CD4-positive, alpha-beta memory T cell (primary cell): ENCODE measurements around the gene KRT76. TPM values are rescaled to one million over a fixed set of nuclear protein-coding genes. Genes with fewer than 3 reads are reported as not detected.

Experiments
- CTCF ChIA-PET: fragments of 350-600 bp; sonication (Branson Sonifier 250); formaldehyde crosslinking; loops from one replicate; lab custom pipeline; 2021; ENCODE audit warnings: inconsistent platforms; ENCODE audit not compliant: partially characterized antibody; lab: Charles Lee
- POLR2A ChIA-PET: fragments of 350-600 bp; sonication (Branson Sonifier 250); formaldehyde crosslinking; loops from one replicate; lab custom pipeline; 2021; ENCODE audit not compliant: partially characterized antibody; lab: Charles Lee
- DNase-seq, 5 donors: peaks; one replicate each; pipeline versions ENCODE4 v3.0.0 to v3.0.0-alpha.2; 2020 to 2022; ENCODE audit warnings: mixed read lengths in 1 of 5
- H3K27ac ChIP-seq: one replicate; pipeline ENCODE4 v1.7.0; 2013; ENCODE audit warnings: low read depth, low read length
- H3K27me3 ChIP-seq: 2 replicates; pipeline ENCODE4 v1.7.0; 2013; ENCODE audit warnings: mild to moderate bottlenecking, low read length, moderate library complexity; ENCODE audit not compliant: insufficient read depth
- H3K36me3 ChIP-seq: 2 replicates; pipeline ENCODE4 v1.7.0; 2013; ENCODE audit warnings: mild to moderate bottlenecking, low read length, moderate library complexity; ENCODE audit not compliant: insufficient read depth
- H3K4me1 ChIP-seq: 2 replicates; pipeline ENCODE4 v1.7.0; 2013; ENCODE audit warnings: mild to moderate bottlenecking, low read length, moderate library complexity; ENCODE audit not compliant: insufficient read depth
- H3K4me3 ChIP-seq, 2 donors: one replicate each; pipeline ENCODE4 v1.7.0; 2013; ENCODE audit warnings: low read length in 2 of 2, mild to moderate bottlenecking in 1 of 2
- H3K9me3 ChIP-seq, 2 donors: one replicate each; pipeline ENCODE4 v1.7.0; 2013; ENCODE audit warnings: low read length in 2 of 2, control low read depth in 1 of 2; ENCODE audit not compliant: control insufficient read depth in 1 of 2
- H3K27ac Mint-ChIP-seq, 7 donors: one replicate each; pipeline ENCODE4 v1.8.0; 2020 to 2021; ENCODE audit warnings: mixed read lengths in 7 of 7, mild to moderate bottlenecking in 6 of 7, inconsistent platforms in 3 of 7, moderate library complexity in 3 of 7
- H3K27me3 Mint-ChIP-seq, 2 donors: one replicate each; pipeline ENCODE4 v1.8.0; 2020 to 2021; ENCODE audit warnings: mixed read lengths in 2 of 2
- H3K36me3 Mint-ChIP-seq, 2 donors: one replicate each; pipeline ENCODE4 v1.8.0; 2020 to 2021; ENCODE audit warnings: mixed read lengths in 2 of 2, inconsistent platforms in 1 of 2, mild to moderate bottlenecking in 1 of 2
- H3K4me1 Mint-ChIP-seq, 4 donors: one replicate each; pipeline ENCODE4 v1.8.0; 2020 to 2021; ENCODE audit warnings: mixed read lengths in 4 of 4, mild to moderate bottlenecking in 1 of 4
- H3K4me3 Mint-ChIP-seq, 8 donors: one replicate each; pipeline ENCODE4 v1.8.0; 2020 to 2021; ENCODE audit warnings: mixed read lengths in 8 of 8, mild to moderate bottlenecking in 7 of 8, moderate library complexity in 6 of 8, inconsistent platforms in 3 of 8
- H3K9me3 Mint-ChIP-seq, 8 donors: one replicate each; pipeline ENCODE4 v1.8.0; 2020 to 2021; ENCODE audit warnings: mixed read lengths in 8 of 8, mild to moderate bottlenecking in 5 of 8, inconsistent platforms in 3 of 8, moderate library complexity in 1 of 8
- intact Hi-C: fragments of 100-400 bp; cut with micrococcal nuclease; formaldehyde crosslinking; loops from one replicate; pipeline ENCODE4 v1.15.1; 2023
- polyA plus RNA-seq, 2 donors: library from polyadenylated mRNA; unstranded; fragments of 300-500 nt; fragmentation: Illumina TruSeq; gene quantifications; one replicate each; pipeline ENCODE4 v1.2.3, GENCODE V29; 2021
- total RNA-seq, 2 experiments: library from RNA; stranded (reverse); gene quantifications; one replicate each; pipeline ENCODE4 v1.2.3, GENCODE V29; 2021

KRT76 gene
- total and polyA plus RNA-seq, 4 experiments from 2014 or later: not detected

DNA sequence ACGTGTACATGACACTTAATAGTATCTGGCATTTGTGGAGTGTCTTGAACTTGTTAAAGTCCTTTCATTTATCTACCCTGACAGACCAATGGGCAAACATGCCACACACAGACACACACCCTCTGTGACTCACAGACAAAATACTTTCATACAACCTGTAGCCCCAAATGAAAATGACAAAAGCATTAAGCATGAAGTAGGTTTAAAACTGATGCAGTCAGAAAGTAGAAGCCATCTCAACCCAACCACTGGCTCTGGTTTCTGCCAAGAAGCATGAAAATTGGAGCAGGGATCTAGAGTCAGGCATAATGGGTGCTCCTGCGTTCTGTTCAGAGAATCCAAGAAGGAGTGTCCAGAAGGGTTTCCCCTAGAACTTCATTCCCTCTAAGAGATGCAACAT, 50.7 kb downstream of the KRT76 start:
- H3K27ac ChIP-seq: no peak overlapping the region
- no peak overlapping the region for H3K4me3 ChIP-seq
- H3K36me3 ChIP-seq: no peaks in the 10 kb centered on the region
- Mint-ChIP-seq H3K27ac (no peak overlapping the region), H3K9me3 (peaks cover 0 to 2% (median 0%) of the 10 kb centered on the region in 8 donors), H3K4me1 (no peaks in the 10 kb centered on the region), H3K36me3 (no peaks in the 10 kb centered on the region), H3K27me3 (peaks cover 4 to 19% of the 10 kb centered on the region in 2 donors), H3K4me3 (no peak overlapping the region)
- CTCF ChIA-PET: no interaction called here
- no peaks in the 10 kb centered on the region for H3K4me1 ChIP-seq
- intact Hi-C loops: no loop called here
- POLR2A ChIA-PET: no interaction called here
- no peak for DNase-seq
- H3K9me3 ChIP-seq: no peaks in the 10 kb centered on the region
- no peaks in the 10 kb centered on the region for H3K27me3 ChIP-seq

DNA sequence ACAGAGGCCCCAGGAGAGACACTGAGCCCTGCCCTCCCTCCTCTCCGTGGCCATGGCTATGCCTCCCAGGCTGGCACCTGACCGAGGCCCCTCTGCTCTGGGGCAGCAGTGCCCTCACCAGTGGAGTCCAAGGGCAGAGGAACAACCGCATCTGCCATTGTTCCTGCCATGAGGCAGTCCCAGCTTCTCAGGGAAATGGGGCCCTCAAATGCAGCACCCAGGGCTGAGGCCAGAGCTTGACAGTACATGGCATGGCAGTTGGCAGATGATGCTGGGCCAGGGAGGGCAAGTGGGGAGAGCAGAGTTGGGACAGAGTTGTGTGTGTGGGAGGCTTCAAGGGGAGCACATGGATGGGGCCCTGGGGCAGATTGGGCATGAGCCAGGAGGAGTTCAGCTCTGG, 52.8 kb downstream of the KRT76 start:
- ChIA-PET POLR2A (no interaction called here), CTCF (no interaction called here)
- no peaks in the 10 kb centered on the region for H3K9me3 Mint-ChIP-seq
- H3K4me3 ChIP-seq: no peak overlapping the region
- no peaks in the 10 kb centered on the region for H3K9me3 ChIP-seq
- no peaks in the 10 kb centered on the region for H3K36me3 ChIP-seq
- H3K27me3 ChIP-seq: no peaks in the 10 kb centered on the region
- peaks cover 4 to 9% of the 10 kb centered on the region in 2 donors for H3K27me3 Mint-ChIP-seq
- no peak overlapping the region for H3K27ac ChIP-seq
- no peak for DNase-seq
- no peak overlapping the region for H3K4me3 Mint-ChIP-seq
- no peaks in the 10 kb centered on the region for H3K4me1 ChIP-seq
- no peaks in the 10 kb centered on the region for H3K36me3 Mint-ChIP-seq
- H3K27ac Mint-ChIP-seq: no peak overlapping the region
- intact Hi-C loops: no loop called here
- no peaks in the 10 kb centered on the region for H3K4me1 Mint-ChIP-seq

DNA sequence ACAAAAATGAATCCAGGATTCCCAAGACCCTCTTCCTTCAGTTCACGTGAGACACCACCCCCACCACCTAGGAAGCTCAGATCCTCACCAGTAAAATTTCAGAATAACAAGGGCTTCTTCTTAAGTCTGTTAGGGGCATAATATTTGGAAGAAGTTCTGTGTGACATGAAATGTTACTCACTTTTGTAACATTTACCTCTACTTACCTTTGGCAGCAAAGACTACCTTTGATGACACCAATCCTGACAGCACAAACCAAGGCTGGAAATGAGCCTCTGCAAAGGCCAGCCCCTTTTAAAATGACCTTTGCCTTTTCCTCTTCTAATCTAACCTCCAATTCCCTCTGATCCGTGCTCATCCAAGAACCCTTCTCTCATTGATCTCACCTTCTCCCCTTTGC, 54.5 kb downstream of the KRT76 start:
- Histone ChIP-seq H3K4me3 (no peak overlapping the region), H3K27ac (no peak overlapping the region), H3K36me3 (no peaks in the 10 kb centered on the region), H3K4me1 (no peaks in the 10 kb centered on the region), H3K27me3 (no peaks in the 10 kb centered on the region), H3K9me3 (no peaks in the 10 kb centered on the region)
- Mint-ChIP-seq H3K36me3 (no peaks in the 10 kb centered on the region), H3K27me3 (peaks cover 4 to 9% of the 10 kb centered on the region in 2 donors), H3K27ac (no peak overlapping the region), H3K4me3 (no peak overlapping the region), H3K9me3 (no peaks in the 10 kb centered on the region), H3K4me1 (no peaks in the 10 kb centered on the region)
- DNase-seq: no peak
- POLR2A ChIA-PET: no interaction called here
- CTCF ChIA-PET: no interaction called here
- intact Hi-C loops: no loop called here

DNA sequence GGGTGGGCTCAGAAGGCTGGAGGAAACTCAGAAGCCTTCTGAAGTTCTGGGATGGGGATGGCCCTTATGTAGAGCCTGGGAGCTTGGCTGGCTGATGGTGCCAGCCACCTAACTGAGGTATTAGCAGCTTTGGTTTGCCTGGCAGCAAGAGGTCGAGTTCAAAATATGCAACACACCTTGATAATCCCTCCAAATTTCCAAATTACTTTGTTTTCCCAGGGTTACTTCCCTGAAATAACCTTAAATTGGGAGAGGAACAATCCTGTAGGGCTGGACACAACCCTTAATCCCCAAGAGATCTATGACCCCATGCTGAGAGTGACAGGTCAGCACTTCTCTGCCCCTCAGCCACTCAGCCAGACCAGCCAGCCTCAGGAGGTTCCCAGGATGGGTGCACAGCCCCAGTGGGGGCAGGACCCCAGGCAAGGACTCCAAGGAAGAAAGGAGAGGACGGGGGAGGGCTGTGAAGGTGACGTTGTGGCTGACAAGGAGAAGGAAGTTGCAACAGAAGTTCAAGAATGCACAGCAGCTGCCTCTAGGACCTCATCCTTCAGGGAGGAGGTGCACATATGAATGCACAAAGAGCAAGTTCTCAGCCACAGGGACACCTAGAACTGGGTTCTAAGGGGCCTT, 55.2 kb downstream of the KRT76 start:
- H3K27me3 Mint-ChIP-seq: peaks cover 5 to 9% of the 10 kb centered on the region in 2 donors
- H3K27ac Mint-ChIP-seq: no peak overlapping the region
- intact Hi-C loops: no loop called here
- ChIA-PET CTCF (no interaction called here), POLR2A (no interaction called here)
- Histone ChIP-seq H3K4me3 (no peak overlapping the region), H3K9me3 (no peaks in the 10 kb centered on the region), H3K4me1 (no peaks in the 10 kb centered on the region), H3K27me3 (peaks cover 1% of the 10 kb centered on the region), H3K27ac (no peak overlapping the region), H3K36me3 (no peaks in the 10 kb centered on the region)
- H3K36me3 Mint-ChIP-seq: no peaks in the 10 kb centered on the region
- H3K9me3 Mint-ChIP-seq: no peaks in the 10 kb centered on the region
- no peak overlapping the region for H3K4me3 Mint-ChIP-seq
- H3K4me1 Mint-ChIP-seq: no peaks in the 10 kb centered on the region
- no peak for DNase-seq

DNA sequence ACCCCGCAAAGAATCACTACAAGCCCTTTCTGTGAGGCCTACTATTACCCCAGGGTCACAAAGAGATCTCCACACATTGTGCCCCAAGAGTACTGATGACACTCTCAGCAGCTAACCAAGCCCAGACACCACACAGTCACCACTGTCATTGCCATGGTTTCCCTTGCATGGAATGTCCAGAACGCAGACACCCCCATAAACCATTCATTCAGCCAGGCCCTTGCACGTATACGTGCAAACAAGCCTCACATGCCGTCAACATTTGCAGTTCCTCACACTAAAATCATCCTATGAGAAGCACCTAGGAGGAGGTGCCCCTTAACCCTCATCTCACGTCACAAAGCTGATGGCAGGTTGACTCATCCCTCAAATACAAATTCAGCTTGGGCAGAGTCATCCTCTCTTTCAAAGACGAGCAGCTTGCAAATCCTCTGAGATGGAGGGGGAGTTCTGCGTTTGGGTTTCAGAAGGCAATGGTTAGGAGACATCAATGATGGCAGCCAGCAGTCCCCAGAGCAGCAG, 56.7 kb downstream of the KRT76 start:
- no peak for DNase-seq
- intact Hi-C loops: no loop called here
- H3K9me3 ChIP-seq: no peaks in the 10 kb centered on the region
- H3K4me3 ChIP-seq: no peak overlapping the region
- no peaks in the 10 kb centered on the region for H3K9me3 Mint-ChIP-seq
- no peaks in the 10 kb centered on the region for H3K36me3 ChIP-seq
- peak overlapping the region in 1 of 7 donors; percentile 20 for H3K27ac Mint-ChIP-seq
- H3K27ac ChIP-seq: no peak overlapping the region
- peaks cover 7% of the 10 kb centered on the region for H3K27me3 ChIP-seq
- H3K4me3 Mint-ChIP-seq: no peak overlapping the region
- no peaks in the 10 kb centered on the region for H3K36me3 Mint-ChIP-seq
- POLR2A ChIA-PET: no interaction called here
- H3K4me1 ChIP-seq: no peaks in the 10 kb centered on the region
- no peaks in the 10 kb centered on the region for H3K4me1 Mint-ChIP-seq
- H3K27me3 Mint-ChIP-seq: peaks cover 11 to 16% of the 10 kb centered on the region in 2 donors
- CTCF ChIA-PET: interaction anchor here (1.0 kb wide), 1 partner anchor 60 kb away, joined by 3 read pairs; no protein-coding TSS in a partner anchor

Other genes starting within 250 kb of the KRT76 start
- gene KRT71, start 224.2 kb downstream of the KRT76 start, total RNA-seq: not detected
- not detected for gene KRT71, start 224.2 kb downstream of the KRT76 start, polyA plus RNA-seq
- gene KRT74, start 203.5 kb downstream of the KRT76 start, total RNA-seq: not detected
- gene KRT74, start 203.5 kb downstream of the KRT76 start, polyA plus RNA-seq: not detected
- gene KRT72, start 175.9 kb downstream of the KRT76 start, total RNA-seq: 1 to 10 TPM; 7.7 to 8.4 TPM
- not detected for gene KRT72, start 175.9 kb downstream of the KRT76 start, polyA plus RNA-seq
- 1 to 10 TPM; 5.7 to 6.0 TPM for gene KRT73, start 158.8 kb downstream of the KRT76 start, total RNA-seq
- 1 to 10 TPM; 1.2 to 1.3 TPM for gene KRT73, start 158.8 kb downstream of the KRT76 start, polyA plus RNA-seq
- gene KRT2, start 125.1 kb downstream of the KRT76 start, total RNA-seq: under 1 TPM; 0.23 to 0.39 TPM
- gene KRT2, start 125.1 kb downstream of the KRT76 start, polyA plus RNA-seq: under 1 TPM; 0.08 to 0.20 TPM
- under 1 TPM in 1 of 2 experiments, not detected in 1; 0.67 TPM for gene KRT1, start 96.9 kb downstream of the KRT76 start, total RNA-seq
- gene KRT1, start 96.9 kb downstream of the KRT76 start, polyA plus RNA-seq: 10 to 100 TPM; 21.0 to 25.5 TPM
- not detected for gene KRT77, start 73.8 kb downstream of the KRT76 start, total RNA-seq
- not detected for gene KRT77, start 73.8 kb downstream of the KRT76 start, polyA plus RNA-seq
- gene KRT3, start 18.8 kb upstream of the KRT76 start, total RNA-seq: not detected
- gene KRT3, start 18.8 kb upstream of the KRT76 start, polyA plus RNA-seq: not detected
- gene KRT4, start 36.8 kb upstream of the KRT76 start, total RNA-seq: not detected
- gene KRT4, start 36.8 kb upstream of the KRT76 start, polyA plus RNA-seq: not detected
- not detected for gene KRT79, start 57.0 kb upstream of the KRT76 start, total RNA-seq
- not detected for gene KRT79, start 57.0 kb upstream of the KRT76 start, polyA plus RNA-seq
- gene KRT78, start 71.6 kb upstream of the KRT76 start, total RNA-seq: not detected
- gene KRT78, start 71.6 kb upstream of the KRT76 start, polyA plus RNA-seq: not detected
- gene KRT8, start 127.7 kb upstream of the KRT76 start, total RNA-seq: under 1 TPM; 0.29 to 0.91 TPM
- 1 to 10 TPM in 1 of 2 donors, under 1 TPM in 1; 0.36 to 1.1 TPM for gene KRT8, start 127.7 kb upstream of the KRT76 start, polyA plus RNA-seq
- 1 to 10 TPM; 7.4 TPM for gene KRT18, start 171.8 kb upstream of the KRT76 start, total RNA-seq
- gene KRT18, start 171.8 kb upstream of the KRT76 start, polyA plus RNA-seq: 1 to 10 TPM; 4.2 to 6.2 TPM
- 100 to 1,000 TPM; 730 to 777 TPM for gene EIF4B, start 229.1 kb upstream of the KRT76 start, total RNA-seq
- gene EIF4B, start 229.1 kb upstream of the KRT76 start, polyA plus RNA-seq: 100 to 1,000 TPM in 1 of 2 donors, 10 to 100 TPM in 1; 74.2 to 117 TPM